NCI-H524 (cell line): ENCODE results near the gene FIBCD1.

ENCODE experiments used
- DNase-seq, 2 experiments: peaks; one replicate each; lab custom pipeline; 2025; lab: John Stamatoyannopoulos, UW

FIBCD1 gene

DNA sequence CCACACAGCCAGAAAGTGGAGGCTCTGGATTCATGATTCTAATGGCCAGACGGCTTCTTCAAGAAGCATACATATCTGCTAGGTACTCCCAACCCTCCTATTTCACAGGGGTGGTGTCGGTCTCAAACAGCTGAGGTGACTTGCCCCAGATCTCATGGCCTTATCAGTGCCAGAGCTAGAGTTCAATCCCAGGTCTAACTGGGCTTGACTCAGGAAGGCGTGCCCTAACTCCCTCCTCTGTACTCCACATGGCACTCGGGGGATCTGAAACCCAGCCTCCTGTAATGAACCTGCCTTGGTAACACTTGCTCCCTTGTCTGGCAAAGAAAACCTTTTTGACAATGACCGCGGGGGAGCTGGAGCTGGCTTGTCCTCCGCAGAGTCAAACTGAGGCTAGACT, 44.5 kb downstream of the FIBCD1 start:
- no peak for DNase-seq

DNA sequence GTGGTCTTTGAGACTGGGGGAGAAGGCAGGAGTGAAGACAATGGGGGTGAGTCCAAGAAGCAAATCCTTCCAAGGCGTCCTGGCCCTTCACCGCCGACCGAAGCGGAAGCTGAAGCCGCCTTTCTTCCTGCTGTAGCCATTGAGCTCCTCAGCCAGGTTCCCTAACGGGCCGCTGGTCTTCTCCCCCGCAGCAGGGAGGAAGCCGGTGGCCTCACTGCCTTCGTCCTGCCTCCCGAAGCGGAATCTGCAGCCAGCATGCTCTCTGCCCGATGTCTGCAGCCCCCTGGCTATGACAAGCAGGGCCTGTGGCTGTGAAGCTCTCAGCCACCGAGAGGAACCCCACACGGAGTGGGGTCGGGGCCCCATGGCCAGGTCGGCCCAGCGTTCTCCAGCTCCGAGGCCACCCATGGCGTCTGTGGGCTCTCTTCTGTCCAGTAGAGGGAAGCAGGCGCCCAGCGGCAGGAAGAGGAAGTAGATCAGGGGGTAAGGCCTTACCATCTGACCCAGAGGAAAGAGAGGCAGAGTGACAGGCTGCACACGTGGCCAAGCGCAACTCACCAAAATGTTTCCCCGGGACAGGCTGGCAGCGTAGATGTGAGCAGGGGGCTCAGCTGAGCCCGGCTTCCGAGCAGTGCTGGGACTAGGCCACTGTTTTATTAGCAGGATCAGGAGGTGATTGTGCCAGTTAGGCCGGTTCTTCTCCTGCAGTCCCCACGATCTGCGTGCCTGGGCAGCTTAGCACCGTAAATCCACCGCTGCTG, 45.5 kb downstream of the FIBCD1 start:
- no peak for DNase-seq

DNA sequence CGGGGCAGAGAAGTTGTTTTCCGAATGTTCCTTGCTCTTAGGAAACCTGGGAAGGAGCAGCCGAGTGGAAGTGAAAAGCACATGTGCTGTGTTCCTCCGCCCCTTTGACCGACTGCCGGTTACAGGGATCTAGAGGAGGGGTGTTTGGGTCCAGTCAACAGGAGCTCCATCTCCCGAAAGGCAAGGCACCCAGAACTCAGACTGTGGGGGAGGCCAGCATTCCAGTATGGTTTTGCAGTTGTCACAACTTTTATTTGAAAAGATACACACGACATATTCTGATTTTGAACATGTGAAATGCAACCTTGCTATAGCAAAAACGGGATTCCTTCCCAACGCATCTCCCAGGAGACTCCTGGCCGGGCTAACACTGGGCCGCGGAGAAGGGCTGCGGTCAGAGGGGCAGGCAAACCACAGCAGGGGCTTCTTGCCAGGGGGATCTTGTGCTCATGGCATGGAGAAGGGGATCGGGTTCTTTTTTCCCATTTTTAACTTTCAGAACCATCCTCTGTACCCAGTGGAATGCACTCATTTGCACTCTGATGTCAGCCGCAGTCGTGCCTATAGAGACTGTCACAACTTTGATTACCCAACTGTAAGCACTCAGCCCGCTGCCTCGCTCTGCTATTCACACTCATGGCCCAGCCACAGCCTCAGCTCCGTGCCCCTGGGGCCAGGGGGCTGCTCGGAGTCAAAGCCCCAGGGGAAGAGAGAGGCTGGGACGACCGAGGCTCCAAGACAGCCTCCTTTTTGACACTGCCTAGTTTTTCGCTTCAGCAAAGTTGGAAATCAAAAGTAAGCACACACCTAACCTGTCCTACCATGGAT, 46.4 kb downstream of the FIBCD1 start:
- no peak for DNase-seq

DNA sequence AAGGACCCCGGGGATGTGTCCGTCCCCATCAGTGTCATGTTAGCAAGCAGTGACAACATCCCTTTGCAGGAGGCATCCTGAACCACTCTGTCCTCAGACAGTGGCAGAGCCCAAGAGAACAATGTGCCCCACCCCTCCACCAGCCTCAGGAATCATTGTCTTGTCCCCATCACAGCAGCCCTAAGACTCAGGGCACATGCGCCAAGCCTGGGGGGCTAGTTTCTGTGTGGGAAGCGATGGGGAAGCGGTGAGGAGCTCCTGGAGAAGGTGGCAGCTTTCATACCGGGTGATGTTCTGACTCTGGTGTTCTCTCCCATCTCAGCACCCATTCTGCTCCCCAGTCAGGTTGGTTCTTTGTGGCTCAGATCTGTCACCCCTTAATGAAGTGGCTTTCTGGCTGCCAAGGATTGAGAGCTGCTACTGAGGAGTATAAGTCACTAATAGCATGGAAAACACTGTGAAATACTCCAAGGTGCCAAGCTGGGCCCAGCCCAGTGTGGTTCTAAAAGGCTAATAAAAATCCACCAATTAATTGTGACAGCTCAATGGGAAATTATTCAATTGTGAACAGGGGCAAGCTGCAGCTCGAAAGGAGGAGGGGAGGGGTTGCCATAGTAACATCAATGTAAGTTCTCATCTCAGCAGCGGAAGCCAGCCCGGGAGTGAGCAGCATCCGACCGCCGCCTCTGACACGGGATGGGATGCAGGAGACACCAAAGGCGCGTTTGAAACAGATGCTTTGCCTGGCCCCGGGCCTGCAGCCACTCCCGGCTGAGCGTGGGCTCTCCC, 47.2 kb downstream of the FIBCD1 start:
- no peak for DNase-seq

DNA sequence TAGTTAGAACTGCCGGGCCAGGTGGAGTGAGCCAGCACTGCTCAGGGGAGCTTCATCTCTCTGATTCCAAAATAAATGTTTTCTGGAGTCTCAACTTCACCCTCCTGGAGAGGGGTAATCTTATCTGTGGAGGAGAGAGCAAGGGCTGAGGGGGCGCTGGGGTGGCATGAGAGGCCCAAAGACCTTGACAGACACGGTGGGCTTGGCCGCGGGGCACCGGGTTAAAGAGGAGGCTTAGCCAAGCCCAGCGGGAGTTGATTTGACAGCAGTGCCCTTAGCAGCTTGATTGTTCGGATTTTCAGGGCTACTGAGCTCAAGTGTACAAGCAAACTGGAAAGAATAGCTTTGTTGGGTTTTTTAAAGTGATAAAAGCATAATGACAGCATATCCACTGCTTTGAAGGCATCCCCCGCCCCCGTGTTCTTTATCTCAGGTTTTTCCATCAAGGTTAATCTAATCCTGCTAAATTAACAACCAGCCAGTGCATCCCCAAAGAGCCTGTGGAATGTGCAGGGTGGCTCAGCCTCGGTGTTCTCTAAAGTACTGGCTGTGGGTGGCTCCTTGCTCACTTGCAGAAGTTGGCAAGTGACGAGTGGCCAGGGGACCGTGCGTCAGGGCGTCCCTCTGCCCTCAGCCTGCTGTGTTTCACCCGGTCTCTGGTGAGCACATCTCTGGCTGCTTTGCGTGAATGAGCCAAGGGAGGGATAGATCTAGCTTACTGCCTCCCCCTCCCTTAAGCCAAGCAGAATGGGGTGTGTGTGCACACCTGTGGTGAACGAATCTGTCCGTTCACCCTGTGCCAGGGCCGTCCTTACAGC, 48.0 kb downstream of the FIBCD1 start:
- DNase-seq = no peak

DNA sequence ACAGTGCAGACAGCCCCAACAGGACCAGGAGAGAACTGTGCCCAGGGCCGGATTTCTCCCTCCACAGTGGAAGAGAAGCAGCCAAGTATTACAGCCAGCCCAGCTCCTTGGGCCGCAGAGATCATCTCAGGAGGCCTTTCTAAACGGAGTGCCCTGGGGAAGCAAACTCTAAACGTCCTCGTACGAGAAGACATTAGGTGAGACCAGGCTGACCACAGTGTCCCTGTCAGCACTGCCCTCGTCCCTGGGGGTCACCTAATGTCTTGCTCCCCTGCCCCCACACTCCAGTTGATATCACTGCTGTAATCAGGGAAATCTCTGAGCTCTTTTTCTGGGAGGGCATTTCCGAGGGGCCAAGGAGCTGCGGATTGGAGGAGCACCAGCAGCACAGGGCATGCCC, 48.9 kb downstream of the FIBCD1 start:
- DNase-seq = no peak

DNA sequence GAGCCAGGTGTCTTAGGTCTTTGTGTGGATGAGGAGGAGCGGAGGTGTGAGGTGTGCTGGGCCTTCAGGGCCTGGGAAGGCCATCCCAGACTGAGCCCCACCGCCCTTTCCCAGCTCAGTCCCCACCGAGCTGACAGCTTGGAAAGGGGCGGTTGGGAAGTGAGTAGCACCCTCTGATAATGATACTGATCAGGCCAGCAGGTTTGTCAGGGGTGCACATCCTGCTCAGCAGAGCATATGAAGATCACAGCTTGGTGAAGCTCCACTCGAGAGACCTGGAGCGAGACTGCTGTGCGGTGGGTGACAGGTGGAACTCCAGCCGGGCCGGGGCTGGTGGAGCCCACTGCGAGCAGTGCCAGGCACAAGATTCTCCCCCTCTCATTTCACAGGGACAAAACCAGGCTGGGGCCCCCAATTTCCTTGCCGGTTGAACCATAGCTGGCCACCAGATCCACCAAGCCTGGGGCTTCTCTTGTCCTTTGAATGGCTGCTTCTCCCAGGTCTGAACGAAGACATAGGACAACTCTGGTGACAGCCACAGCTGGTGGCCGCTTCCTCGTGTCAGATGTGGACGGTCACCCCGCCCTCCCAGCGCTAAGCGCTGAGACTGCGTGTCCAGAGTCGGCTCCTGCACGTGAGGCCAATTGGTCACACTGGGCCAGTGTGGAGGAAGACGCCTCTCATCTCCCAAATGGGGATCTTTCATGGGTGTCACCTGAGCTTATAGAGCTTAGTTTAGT, 50.7 kb downstream of the FIBCD1 start:
- DNase-seq = no peak

DNA sequence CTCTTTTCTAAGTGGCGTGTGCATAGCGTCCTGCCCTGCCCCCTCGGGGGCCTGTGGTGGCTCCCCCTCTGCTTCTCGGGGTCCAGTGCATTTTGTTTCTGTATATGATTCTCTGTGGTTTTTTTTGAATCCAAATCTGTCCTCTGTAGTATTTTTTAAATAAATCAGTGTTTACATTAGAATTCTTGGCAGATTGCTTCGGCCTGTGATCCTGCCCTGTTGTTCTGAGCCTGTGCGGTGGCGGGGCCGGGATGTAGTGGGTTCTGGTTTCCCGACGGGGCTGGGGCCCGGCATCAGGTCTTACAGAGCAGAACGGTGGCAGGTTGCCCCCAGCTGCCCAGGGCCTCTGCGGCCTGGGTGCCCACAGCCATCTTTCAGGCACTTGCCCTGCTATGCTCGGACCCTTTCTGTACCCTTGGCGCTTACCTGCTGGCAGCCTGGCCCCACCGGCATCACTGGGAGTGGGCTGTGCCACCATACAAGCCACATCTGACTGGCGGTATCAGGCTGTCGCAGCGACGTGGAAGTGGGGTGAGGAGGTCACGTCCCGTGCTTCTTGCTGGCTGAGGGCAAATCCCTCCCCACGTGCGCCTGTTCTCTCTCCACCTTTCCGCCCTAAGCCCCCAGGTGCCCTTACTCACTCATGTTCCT, 51.4 kb downstream of the FIBCD1 start:
- no peak for DNase-seq

DNA sequence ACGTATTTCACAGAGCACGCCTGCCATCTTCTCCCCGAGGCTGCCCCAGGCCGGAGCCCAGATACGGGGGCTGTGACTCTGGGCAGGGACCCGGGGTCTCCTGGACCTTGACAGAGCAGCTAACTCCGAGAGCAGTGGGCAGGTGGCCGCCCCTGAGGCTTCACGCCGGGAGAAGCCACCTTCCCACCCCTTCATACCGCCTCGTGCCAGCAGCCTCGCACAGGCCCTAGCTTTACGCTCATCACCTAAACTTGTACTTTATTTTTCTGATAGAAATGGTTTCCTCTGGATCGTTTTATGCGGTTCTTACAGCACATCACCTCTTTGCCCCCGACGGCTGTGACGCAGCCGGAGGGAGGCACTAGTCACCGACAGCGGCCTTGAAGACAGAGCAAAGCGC, 52.1 kb downstream of the FIBCD1 start:
- DNase-seq = no peak

DNA sequence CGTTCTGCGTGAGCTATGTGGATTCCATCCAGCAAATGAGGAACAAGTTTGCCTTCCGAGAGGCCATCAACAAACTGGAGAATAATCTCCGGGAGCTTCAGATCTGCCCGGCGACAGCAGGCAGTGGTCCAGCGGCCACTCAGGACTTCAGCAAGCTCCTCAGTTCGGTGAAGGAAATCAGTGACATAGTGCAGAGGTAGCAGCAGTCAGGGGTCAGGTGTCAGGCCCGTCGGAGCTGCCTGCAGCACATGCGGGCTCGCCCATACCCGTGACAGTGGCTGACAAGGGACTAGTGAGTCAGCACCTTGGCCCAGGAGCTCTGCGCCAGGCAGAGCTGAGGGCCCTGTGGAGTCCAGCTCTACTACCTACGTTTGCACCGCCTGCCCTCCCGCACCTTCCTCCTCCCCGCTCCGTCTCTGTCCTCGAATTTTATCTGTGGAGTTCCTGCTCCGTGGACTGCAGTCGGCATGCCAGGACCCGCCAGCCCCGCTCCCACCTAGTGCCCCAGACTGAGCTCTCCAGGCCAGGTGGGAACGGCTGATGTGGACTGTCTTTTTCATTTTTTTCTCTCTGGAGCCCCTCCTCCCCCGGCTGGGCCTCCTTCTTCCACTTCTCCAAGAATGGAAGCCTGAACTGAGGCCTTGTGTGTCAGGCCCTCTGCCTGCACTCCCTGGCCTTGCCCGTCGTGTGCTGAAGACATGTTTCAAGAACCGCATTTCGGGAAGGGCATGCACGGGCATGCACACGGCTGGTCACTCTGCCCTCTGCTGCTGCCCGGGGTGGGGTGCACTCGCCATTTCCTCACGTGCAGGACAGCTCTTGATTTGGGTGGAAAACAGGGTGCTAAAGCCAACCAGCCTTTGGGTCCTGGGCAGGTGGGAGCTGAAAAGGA, 53.3 kb downstream of the FIBCD1 start:
- DNase-seq = no peak

DNA sequence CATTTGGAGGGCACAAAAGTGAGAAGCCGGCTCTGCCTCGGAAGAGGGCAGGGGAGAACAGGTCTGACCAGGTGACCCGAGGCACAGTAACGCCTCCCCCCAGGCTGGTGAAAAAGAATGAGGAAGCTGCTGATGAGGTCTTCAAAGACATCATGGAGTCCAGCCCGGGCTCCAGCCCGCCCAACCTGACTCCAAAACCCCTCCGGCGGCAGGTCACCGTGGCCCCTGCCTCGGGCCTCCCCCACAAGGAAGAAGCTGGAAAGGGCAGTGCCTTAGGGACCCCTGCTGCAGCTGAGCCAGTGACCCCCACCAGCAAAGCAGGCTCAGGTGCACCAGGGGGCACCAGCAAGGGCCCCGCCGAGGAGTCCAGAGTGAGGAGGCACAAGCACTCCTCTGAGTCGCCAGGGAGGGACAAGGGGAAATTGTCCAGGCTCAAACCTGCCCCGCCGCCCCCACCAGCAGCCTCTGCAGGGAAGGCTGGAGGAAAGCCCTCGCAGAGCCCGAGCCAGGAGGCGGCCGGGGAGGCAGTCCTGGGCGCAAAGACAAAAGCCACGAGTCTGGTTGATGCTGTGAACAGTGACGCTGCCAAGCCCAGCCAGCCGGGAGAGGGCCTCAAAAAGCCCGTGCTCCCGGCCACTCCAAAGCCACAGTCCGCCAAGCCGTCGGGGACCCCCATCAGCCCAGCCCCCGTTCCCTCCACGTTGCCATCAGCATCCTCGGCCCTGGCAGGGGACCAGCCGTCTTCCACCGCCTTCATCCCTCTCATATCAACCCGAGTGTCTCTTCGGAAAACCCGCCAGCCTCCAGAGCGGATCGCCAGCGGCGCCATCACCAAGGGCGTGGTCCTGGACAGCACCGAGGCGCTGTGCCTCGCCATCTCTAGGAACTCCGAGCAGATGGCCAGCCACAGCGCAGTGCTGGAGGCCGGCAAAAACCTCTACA, 54.2 kb downstream of the FIBCD1 start:
- no peak for DNase-seq

DNA sequence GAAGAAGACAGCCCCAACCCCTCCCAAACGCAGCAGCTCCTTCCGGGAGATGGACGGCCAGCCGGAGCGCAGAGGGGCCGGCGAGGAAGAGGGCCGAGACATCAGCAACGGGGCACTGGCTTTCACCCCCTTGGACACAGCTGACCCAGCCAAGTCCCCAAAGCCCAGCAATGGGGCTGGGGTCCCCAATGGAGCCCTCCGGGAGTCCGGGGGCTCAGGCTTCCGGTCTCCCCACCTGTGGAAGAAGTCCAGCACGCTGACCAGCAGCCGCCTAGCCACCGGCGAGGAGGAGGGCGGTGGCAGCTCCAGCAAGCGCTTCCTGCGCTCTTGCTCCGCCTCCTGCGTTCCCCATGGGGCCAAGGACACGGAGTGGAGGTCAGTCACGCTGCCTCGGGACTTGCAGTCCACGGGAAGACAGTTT, 54.9 kb downstream of the FIBCD1 start:
- no peak for DNase-seq

DNA sequence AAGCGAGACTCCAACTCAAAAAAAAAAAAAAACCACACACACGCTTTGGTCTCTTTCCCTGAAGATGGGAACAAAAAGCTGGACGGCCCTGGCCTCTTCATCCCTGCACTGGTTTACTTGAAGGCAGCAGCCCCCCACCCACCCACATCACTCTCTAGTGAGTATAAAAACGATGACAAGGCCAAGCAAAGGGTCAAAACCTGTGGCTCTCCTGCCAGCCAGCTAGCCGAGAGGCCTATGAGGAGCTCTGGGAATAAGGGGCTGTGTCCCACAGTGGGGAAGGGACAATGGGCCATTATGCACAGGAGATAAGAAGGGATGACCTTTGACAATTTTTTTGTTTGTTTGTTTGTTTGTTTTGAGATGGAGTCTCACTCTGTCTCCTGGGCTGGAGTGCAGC, 55.6 kb downstream of the FIBCD1 start:
- DNase-seq = no peak

DNA sequence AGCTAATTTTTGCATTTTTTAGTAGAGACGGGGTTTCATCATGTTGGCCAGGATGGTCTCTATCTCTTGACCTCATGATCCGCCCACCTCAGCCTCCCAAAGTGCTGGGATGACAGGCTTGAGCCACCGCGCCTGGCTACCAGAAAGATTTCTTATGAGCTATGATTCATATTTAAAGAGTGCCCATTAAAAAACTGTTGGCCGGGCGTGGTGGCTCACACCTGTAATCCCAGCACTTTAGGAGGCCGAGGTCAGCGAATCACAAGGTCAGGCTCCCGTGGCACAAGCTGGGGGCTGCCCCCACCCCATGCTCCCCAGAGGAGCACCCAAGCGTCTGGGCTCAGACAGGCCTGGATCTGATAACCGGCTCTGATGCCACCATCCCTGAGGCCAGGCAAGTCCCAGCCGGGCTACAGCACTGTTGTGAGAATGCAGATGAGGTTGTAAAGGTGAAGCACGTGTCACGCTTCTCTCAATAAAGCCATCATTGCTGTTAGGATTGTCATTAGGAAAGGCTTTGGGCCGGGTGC, 56.3 kb downstream of the FIBCD1 start:
- DNase-seq = no peak

DNA sequence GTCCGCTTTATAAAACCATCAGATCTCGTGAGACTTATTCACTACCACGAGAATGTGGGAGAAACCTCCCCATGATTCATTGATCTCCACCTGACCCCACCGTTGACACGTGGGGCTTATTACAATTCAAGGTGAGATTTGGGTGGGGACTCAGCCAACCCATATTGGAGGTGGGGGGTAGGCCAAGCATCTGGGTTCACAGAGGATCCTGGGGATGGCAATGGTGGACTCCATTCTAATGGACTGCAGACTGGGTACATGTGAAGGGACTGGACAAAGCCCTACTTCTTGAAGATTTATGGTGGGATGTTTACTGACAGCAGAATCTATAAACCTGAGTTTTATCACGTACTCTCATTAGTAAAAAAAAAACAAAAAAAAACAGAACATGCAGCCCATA, 57.5 kb downstream of the FIBCD1 start:
- no peak for DNase-seq

DNA sequence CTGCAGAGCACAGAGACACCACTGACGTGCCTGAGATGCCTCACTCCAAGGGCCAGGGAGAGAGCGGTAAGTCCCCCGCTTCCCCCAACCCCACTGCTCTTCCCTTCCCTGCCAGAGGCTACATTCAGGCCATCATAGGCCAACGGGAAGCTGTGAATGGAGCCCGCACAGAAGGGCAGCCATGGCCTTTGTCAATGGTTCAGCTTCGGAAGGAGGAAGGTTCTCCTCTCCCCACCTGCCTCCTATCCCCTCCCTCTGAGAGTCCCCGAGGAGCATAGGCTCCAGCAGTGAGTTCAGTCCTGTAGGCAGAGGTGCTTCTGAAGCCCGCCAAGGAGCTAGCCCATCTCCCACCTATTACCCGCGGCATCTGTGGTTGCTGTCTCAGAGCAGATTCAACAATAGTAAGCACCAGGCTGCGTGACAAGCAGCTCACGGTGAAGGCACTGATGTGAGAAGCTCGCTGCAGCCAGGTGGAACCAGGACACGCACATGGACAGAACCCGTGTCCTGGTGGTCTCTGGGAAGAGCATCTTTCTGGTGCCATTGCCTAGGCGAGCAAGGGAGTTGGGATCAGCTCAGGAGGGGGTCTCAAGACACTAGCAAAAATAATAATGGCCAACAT, 58.3 kb downstream of the FIBCD1 start:
- no peak for DNase-seq

DNA sequence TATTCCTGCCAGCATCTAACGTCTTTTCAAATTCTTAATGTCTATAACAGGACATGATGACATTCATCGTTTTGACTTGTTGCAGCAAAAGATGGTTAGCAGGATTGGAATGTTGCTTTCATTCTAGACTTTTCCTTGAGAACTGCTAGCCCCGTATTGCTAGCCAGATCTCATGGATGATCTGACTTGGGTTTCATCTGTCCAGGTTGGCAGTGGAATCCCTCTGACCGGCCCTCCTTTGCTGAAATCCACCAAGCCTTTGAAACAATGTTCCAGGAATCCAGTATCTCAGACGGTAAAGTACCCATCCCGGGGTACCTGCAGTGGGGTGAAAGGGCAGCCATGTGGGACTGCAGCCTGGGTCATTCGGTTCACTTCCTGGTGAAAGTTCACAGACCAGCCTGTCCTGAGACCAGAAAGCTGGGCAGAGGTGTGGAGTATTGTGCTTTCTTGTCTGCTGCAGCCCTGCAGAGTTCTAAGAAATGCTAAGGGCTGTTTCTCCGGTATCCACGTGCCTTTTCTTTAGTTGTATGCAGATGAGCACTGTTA, 59.1 kb downstream of the FIBCD1 start:
- DNase-seq = no peak
